Measurements from ENCODE around the gene MAST3. TPM values are rescaled to one million over a fixed set of nuclear protein-coding genes. Genes with fewer than 3 reads are reported as not detected.
"Not testable (repeated sequence)": the region's sequence is repeated elsewhere in the genome, so short reads cannot be mapped to it uniquely, and the experiment has no call there.

The MAST3 gene
- total and polyA plus RNA-seq, 10 donors = 8.9 to 52.7 (median 38.2) TPM

GRCh38 chr19:18102916-18103542 lies 5.5 kb downstream of the MAST3 start:
- H3K36me3 ChIP-seq = peaks cover 0 to 11% (median 0%) of the 10 kb centered on the region in 6 donors
- DNase-seq = no peak
- H3K4me3 ChIP-seq = no peak overlapping the region
- intact Hi-C loops (cut with DNase I; ENCODE audit: low total_unique reads) = no loop called here
- TF ChIP-seq CTCF (IDR thresholded peaks at IDR 0.05 in 8 of 11, conservative IDR thresholded peaks at IDR 0.05 in 3 of 11) = no peak
- TF ChIP-seq POLR2AphosphoS5 (IDR thresholded peaks at IDR 0.05) = no peak
- TF ChIP-seq POLR2A (IDR thresholded peaks at IDR 0.05) = no peak
- no peaks in the 10 kb centered on the region for H3K9me3 ChIP-seq
- 84 to 90% (median 88%) methylated on average over 9 to 15 of the region's 15 CpGs for WGBS, 5 donors
- H3K27me3 ChIP-seq (replicated peaks in 1 of 7) = peaks cover 0 to 28% (median 0%) of the 10 kb centered on the region in 7 donors
- H3K4me1 ChIP-seq = peaks cover 29 to 85% (median 56%) of the 10 kb centered on the region in 6 donors
- H3K27ac ChIP-seq = peak overlapping the region in 3 of 8 donors; percentile 77 to 86 (median 78)

- WGBS, 5 donors = 72 to 77% (median 74%) methylated on average over 5 of the region's 5 CpGs
- Histone ChIP-seq H3K36me3 (peaks cover 0 to 11% (median 0%) of the 10 kb centered on the region in 6 donors), H3K4me3 (peak overlapping the region; percentile 4 to 65 (median 30)), H3K27me3 (replicated peaks in 1 of 7) (peaks cover 0 to 13% (median 0%) of the 10 kb centered on the region in 7 donors), H3K9me3 (no peaks in the 10 kb centered on the region), H3K27ac (peak overlapping the region; percentile 53 to 86 (median 71)), H3K4me1 (peaks cover 26 to 85% (median 56%) of the 10 kb centered on the region in 6 donors)
- no peak for DNase-seq
- intact Hi-C loops (cut with DNase I; ENCODE audit: low total_unique reads) = no loop called here
- TF ChIP-seq CTCF (IDR thresholded peaks at IDR 0.05 in 8 of 11, conservative IDR thresholded peaks at IDR 0.05 in 3 of 11) (no peak), POLR2A (IDR thresholded peaks at IDR 0.05) (no peak), POLR2AphosphoS5 (IDR thresholded peaks at IDR 0.05) (no peak)
These were observed 7.2 kb downstream of the MAST3 start for GRCh38 chr19:18104793-18105131.

- H3K9me3 ChIP-seq; intact Hi-C loops (cut with DNase I; ENCODE audit: low total_unique reads); H3K4me3 ChIP-seq; DNase-seq: not testable (repeated sequence)
- H3K27ac ChIP-seq = peak overlapping the region in 3 of 8 donors; percentile 77 to 86 (median 78)
- peaks cover 22 to 85% (median 56%) of the 10 kb centered on the region in 6 donors for H3K4me1 ChIP-seq
- peaks cover 0 to 11% (median 0%) of the 10 kb centered on the region in 6 donors for H3K36me3 ChIP-seq
- WGBS, 5 donors = 75 to 87% (median 84%) methylated on average over 7 of the region's 7 CpGs
- H3K27me3 ChIP-seq (replicated peaks in 1 of 7) = peaks cover 0 to 14% (median 0%) of the 10 kb centered on the region in 7 donors
These were observed 7.7 kb downstream of the MAST3 start for GRCh38 chr19:18105259-18105658.

GRCh38 chr19:18107235-18107634 lies 9.7 kb downstream of the MAST3 start:
- H3K27me3 ChIP-seq (replicated peaks in 1 of 7) = peaks cover 0 to 12% (median 0%) of the 10 kb centered on the region in 7 donors
- no peak for DNase-seq

More at GRCh38 chr19:18107235-18107634, 9.7 kb downstream of the MAST3 start:
- WGBS, 5 donors = 86 to 96% (median 88%) methylated on average over 9 of the region's 9 CpGs
- TF ChIP-seq CTCF (IDR thresholded peaks at IDR 0.05 in 8 of 11, conservative IDR thresholded peaks at IDR 0.05 in 3 of 11) (no peak), POLR2A (IDR thresholded peaks at IDR 0.05) (no peak), POLR2AphosphoS5 (IDR thresholded peaks at IDR 0.05) (no peak)
- Histone ChIP-seq H3K36me3 (peaks cover 0 to 18% (median 0%) of the 10 kb centered on the region in 6 donors), H3K4me3 (no peak overlapping the region), H3K27ac (peak overlapping the region in 6 of 8 donors; percentile 51 to 98 (median 89)), H3K9me3 (no peaks in the 10 kb centered on the region), H3K4me1 (peaks cover 23 to 96% (median 67%) of the 10 kb centered on the region in 6 donors)
- intact Hi-C loops (cut with DNase I; ENCODE audit: low total_unique reads) = no loop called here
